Measurements from ENCODE around the gene LIF.
"Not testable (repeated sequence)": the region's sequence is repeated elsewhere in the genome, so short reads cannot be mapped to it uniquely, and the experiment has no call there.

The LIF gene

GRCh38 chr22:30227438-30228228 is 18.9 kb downstream of the LIF start:
- DNase-seq, result no peak

DNA sequence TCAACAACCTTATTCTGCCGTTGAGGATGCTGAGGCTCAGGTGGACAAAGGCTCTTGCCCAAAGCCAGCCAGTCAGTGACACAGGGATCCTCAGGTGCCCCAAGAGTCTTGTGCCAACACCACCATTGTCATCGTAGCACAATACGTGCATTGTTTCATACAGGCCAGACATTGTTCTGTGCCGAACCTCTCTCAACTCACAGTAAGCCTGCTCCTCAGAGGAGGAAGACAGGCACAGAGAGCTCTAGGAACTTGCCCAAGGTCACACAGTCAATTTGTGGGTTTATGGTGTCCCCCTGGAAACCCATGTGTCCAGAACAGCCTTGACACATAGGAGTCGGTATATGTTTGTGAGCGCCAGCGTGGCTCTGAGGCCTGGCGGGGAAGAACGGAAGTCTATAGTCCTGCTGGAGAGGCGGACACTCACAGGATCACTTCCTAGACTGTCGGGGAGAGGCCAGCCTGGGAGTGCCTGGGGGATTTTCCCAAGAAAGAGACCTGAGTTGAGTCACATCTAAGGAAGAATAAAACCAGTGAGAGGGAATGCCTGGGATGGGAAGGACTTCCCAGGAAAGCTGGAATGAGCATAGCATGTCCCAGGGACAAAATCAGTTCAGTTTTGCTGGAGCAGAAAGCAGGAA is 20.2 kb downstream of the LIF start:
- DNase-seq, result no peak

DNA sequence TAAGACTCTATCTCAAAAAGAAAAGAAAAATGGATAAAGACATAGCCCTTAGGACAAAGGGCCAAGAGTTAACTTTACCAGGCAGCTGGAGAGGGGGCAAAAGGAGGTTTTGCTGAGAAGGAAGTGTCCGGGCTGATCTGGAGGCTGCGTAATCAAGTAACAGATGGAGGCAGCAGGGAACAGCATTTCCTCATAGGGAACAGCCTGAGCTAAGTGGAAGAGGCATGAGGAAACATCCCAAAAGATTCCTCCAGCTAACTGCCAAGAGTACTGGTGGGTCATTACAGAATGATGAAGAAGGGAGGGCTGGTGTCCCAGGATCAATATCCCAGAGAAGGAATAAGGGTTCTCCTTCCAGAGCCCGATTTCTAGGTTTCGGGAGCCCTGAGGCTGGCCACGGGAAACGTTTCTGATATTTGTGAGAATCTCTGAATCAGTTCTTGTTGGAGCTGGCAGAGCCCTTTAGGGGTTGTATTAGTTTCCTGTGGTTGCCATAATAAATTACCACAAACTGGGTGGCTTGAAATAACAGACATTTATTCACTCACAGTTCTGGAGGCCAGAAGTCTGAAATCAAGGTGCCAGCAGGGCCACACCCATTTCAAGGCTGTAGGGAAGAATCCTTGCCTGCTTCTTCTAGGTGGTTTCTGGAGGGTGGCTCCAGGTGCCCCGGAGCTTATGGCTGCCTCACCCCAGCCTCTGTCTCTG is 21.2 kb downstream of the LIF start:
- no peak for DNase-seq

DNA sequence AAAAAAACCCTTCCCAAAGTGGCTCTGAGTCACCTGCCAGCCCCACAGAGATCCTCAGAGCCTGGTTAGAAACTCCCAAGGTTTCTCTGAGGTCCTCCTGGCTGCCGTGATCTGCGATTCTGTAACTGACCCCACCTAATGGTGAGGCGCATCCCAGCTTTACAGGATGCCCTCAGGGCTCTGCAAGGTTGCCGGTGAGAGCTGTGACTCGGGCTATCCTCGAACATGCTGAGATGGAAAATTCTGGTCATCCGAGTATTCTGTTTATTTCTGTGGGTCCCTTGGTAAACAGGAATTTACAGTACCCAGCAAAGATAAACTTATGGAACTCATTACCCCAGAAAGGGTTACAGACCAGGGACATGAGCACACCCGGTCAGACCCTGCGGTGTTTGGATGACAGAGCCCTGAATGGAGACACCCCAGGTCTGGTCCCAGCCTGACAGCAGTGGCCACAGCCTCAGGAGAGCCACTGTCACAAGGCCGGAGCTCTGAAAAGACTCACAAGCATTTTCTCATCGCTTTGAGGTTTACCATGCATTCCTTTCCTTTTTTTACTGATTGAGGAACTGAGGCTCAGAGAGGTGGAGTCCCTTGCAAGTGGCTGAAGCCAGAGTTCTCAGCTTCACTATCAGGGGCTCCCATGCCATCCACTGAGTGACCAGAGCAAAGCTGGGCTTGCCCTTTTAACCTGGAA is 22.2 kb downstream of the LIF start:
- DNase-seq, result no peak

GRCh38 chr22:30223303-30223702 is 23.3 kb downstream of the LIF start:
- no peak for DNase-seq

GRCh38 chr22:30222321-30222720 is 24.2 kb downstream of the LIF start:
- no peak for DNase-seq

- no peak for DNase-seq
Observed at GRCh38 chr22:30221121-30221992, 25.2 kb downstream of the LIF start.

DNA sequence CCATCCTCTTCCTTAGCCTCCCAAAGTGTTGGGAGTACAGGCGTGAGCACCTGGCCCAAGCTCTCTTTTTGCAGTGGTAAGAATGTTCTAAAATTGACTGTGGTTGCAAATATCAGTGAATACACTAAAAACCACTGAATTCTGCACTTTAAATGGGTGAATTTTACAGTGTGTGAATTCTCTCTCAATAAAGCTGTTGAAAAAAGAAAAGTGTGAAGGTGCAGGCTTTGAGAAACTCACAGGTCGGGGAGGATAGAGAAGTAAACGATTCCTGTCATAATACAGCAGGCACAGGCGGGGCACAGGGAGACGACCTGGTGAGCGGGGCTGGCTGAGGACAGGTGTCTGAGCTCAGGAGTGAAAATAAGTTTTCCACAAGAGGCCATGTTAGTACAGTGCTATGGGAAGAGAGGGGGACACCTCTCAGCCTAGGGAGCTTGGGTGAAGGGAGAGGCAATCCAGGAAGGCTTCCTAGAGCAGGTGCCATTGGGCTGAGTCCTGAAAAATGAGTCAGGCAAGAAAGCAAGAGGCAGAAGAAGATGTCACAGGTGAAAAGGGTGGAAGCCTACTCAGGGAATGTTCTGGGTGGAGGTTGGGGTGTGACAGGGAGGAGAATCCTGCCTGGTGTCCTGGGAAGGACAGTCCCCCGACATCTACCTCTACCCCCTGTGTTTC is 26.1 kb downstream of the LIF start:
- no peak for DNase-seq

- no peak for DNase-seq
Observed at GRCh38 chr22:30219668-30220278, 26.8 kb downstream of the LIF start.

- DNase-seq, result no peak
Observed at GRCh38 chr22:30219049-30219654, 27.4 kb downstream of the LIF start.

GRCh38 chr22:30217698-30218560 is 28.6 kb downstream of the LIF start:
- peak in 29 of 51 donors; percentile 12 to 76 (median 36) for DNase-seq

- DNase-seq, result no peak
Observed at GRCh38 chr22:30216710-30217109, 29.8 kb downstream of the LIF start.

GRCh38 chr22:30216272-30216671 is 30.3 kb downstream of the LIF start:
- DNase-seq, result not testable (repeated sequence)

DNA sequence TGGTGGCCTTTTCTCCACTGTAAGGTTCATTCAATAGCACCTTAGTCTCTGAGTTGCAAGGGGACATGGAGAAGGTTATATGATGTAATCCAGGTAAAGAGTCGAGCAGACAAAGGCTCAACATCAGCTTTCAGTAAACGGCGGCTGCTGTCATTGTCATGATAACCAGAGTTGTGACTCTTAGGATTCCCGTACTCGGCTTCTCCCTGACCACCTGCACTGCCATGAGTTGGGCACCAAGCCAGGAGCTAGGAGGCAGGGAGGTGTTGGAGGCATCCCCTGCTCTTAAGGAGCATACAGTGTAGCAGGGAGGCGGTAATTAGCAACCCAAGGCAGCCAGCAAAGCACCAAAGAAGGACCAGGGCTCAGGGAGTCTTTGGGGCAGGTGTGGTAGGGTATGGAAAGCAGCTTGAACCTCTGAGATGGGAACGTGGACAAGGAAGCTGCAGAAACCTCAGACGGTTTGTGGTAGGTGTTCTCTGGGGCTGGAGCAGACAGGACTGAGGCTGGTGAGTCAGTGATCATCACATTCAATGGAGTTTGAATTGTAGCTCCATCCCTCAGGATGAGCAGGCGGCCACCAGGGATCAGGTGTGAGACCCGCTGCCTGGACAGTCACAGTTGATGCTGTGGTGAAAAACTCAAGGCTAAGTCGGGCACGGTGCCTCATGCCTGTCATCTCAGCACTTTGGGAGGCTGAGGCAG is 31.7 kb downstream of the LIF start:
- DNase-seq, result no peak

- no peak for DNase-seq
Observed at GRCh38 chr22:30212996-30213441, 33.5 kb downstream of the LIF start.

GRCh38 chr22:30212363-30212995 is 34.1 kb downstream of the LIF start:
- peak in 6 of 51 donors; percentile 5 to 49 (median 20) for DNase-seq
